Measurements from ENCODE around the gene PCCB. TPM values are rescaled to one million over a fixed set of nuclear protein-coding genes. Genes with fewer than 3 reads are reported as not detected.

PCCB gene
- 48.0 and 48.9 TPM in 2 replicates for total RNA-seq

GRCh38 chr3:136250059-136250902 is at the start of gene PCCB:
Gene PCCB (plus strand): TSS chr3:136250340. CDS start chr3:136250376, 36 bp downstream.

Other genes with a start within 250 kb of the PCCB start
- 12.6 and 13.0 TPM in 2 replicates for gene MSL2, start 54.0 kb upstream of the PCCB start, total RNA-seq